OCI-LY7 (cell line): ENCODE data around the gene SLC1A3. TPM values are rescaled to one million over a fixed set of nuclear protein-coding genes. Genes with fewer than 3 reads are reported as not detected.

ENCODE experiments used
- BruUV-seq: library from RNA; stranded (reverse); fragments of 400-500 nt; replicated peaks from 2 replicates; lab custom pipeline; 2021; lab: Mats Ljungman, UMichigan
- CTCF ChIA-PET: fragments of 300-600 bp; sonication (Branson Sonifier 250); formaldehyde crosslinking; loops from one replicate; lab custom pipeline; 2022; ENCODE audit warnings: antibody characterized with exemption; ENCODE audit not compliant: unreplicated experiment; lab: Charles Lee
- POLR2A ChIA-PET: fragments of 300-600 bp; sonication (Branson Sonifier 250); formaldehyde crosslinking; loops from one replicate; lab custom pipeline; 2022; ENCODE audit warnings: antibody characterized with exemption; lab: Charles Lee
- DNase-seq: peaks from one replicate; pipeline ENCODE4 v3.0.0-alpha.2; 2015; ENCODE audit warnings: low spot score
- H2AFZ ChIP-seq: fragments of 200-600 bp; sonication (generic), shearing (Covaris generic); 2 replicates; pipeline ENCODE4 v1.6.1; 2014; ENCODE audit warnings: mild to moderate bottlenecking, antibody characterized with exemption, low read length, moderate library complexity
- H3K27ac ChIP-seq: fragments of 200-600 bp; sonication (generic); 2 replicates; pipeline ENCODE4 v1.5.1; 2014; ENCODE audit warnings: mixed run types, low read depth, mild to moderate bottlenecking, moderate library complexity, low read length, inconsistent platforms; ENCODE audit not compliant: poor library complexity, severe bottlenecking
- H3K36me3 ChIP-seq: fragments of 200-600 bp; sonication (generic); 2 replicates; pipeline ENCODE4 v1.6.1; 2014; ENCODE audit warnings: mild to moderate bottlenecking, antibody characterized with exemption, low read length, moderate library complexity, mixed read lengths; ENCODE audit not compliant: insufficient read depth
- H3K4me1 ChIP-seq: fragments of 200-600 bp; sonication (generic); 2 replicates; pipeline ENCODE4 v1.5.1; 2014; ENCODE audit warnings: mild to moderate bottlenecking, low read length; ENCODE audit not compliant: insufficient read depth, poor library complexity, severe bottlenecking
- H3K4me2 ChIP-seq: fragments of 200-600 bp; sonication (generic); 2 replicates; pipeline ENCODE4 v1.6.1; 2014; ENCODE audit warnings: mild to moderate bottlenecking, low read length
- H3K4me3 ChIP-seq: fragments of 200-600 bp; sonication (generic); 2 replicates; pipeline ENCODE4 v1.5.1; 2014; ENCODE audit warnings: mild to moderate bottlenecking, low read depth, low read length; ENCODE audit not compliant: poor library complexity, severe bottlenecking
- H3K79me2 ChIP-seq: fragments of 200-600 bp; sonication (generic); 2 replicates; pipeline ENCODE4 v1.6.1; 2016; ENCODE audit warnings: low read depth, mild to moderate bottlenecking, low read length, moderate library complexity, mixed read lengths; ENCODE audit not compliant: insufficient read depth
- H3K9me2 ChIP-seq: fragments of 200-600 bp; sonication (generic); 2 replicates; pipeline ENCODE4 v1.6.1; 2016; ENCODE audit warnings: mild to moderate bottlenecking, low read length, mixed read lengths; ENCODE audit not compliant: insufficient read depth
- H3K9me3 ChIP-seq: fragments of 200-600 bp; sonication (generic); 2 replicates; pipeline ENCODE4 v1.6.1; 2014; ENCODE audit warnings: mild to moderate bottlenecking, mixed run types, low read length, mixed read lengths
- H4K20me1 ChIP-seq: fragments of 200-600 bp; sonication (generic); 2 replicates; pipeline ENCODE4 v1.6.1; 2014; ENCODE audit warnings: mild to moderate bottlenecking, antibody characterized with exemption, low read length, moderate library complexity, mixed read lengths; ENCODE audit not compliant: insufficient read depth
- EZH2phosphoT487 ChIP-seq: fragments of 200-600 bp; sonication (generic); IDR thresholded peaks from 2 replicates; pipeline ENCODE4 v1.6.1; 2018; ENCODE audit warnings: low read depth, borderline replicate concordance, mild to moderate bottlenecking, mixed run types, antibody characterized with exemption, low read length, moderate library complexity, mixed read lengths
- intact Hi-C: fragments of 100-400 bp; cut with micrococcal nuclease; formaldehyde crosslinking; loops from one replicate; pipeline ENCODE4 v1.10.0; 2022; ENCODE audit not compliant: unreplicated experiment
- total RNA-seq, 2 experiments: library from RNA; depleted of rRNA in 1 of 2; stranded (reverse); fragments of >200 nt in 1 of 2; shearing (Covaris generic) in 1 of 2; gene quantifications; 2 replicates each; pipeline ENCODE4 v1.2.3, GENCODE V29; 2014 to 2022
- TF ChIP-seq, protein P1 (sequence below): fragments of 200-600 bp; sonication (generic); conservative IDR thresholded peaks from 2 replicates; pipeline ENCODE4 v1.5.1; 2014; ENCODE audit warnings: mild to moderate bottlenecking, antibody characterized with exemption, low read length, moderate library complexity, mixed read lengths

Gene SLC1A3
- total RNA-seq, 2 experiments from 2014 or later: not detected

GRCh38 chr5:36648426-36648825 is 42.0 kb downstream of the SLC1A3 start:
- CTCF ChIA-PET: no interaction called here
- H3K9me3 ChIP-seq: no peaks in the 10 kb centered on the region
- H3K9me2 ChIP-seq: no peaks in the 10 kb centered on the region
- no peaks in the 10 kb centered on the region for H3K79me2 ChIP-seq
- no TSS peak for BruUV-seq
- no peaks in the 10 kb centered on the region for H4K20me1 ChIP-seq
- H3K4me3 ChIP-seq: no peak overlapping the region
- no peak overlapping the region for H3K4me2 ChIP-seq
- H2AFZ ChIP-seq: no peak overlapping the region
- no peak overlapping the region for H3K27ac ChIP-seq
- no peaks in the 10 kb centered on the region for H3K36me3 ChIP-seq
- no peak for DNase-seq
- POLR2A ChIA-PET: no interaction called here
- H3K4me1 ChIP-seq: no peaks in the 10 kb centered on the region
- intact Hi-C loops: no loop called here
- no peak for TF ChIP-seq EZH2phosphoT487
- TF ChIP-seq, protein P1, sequence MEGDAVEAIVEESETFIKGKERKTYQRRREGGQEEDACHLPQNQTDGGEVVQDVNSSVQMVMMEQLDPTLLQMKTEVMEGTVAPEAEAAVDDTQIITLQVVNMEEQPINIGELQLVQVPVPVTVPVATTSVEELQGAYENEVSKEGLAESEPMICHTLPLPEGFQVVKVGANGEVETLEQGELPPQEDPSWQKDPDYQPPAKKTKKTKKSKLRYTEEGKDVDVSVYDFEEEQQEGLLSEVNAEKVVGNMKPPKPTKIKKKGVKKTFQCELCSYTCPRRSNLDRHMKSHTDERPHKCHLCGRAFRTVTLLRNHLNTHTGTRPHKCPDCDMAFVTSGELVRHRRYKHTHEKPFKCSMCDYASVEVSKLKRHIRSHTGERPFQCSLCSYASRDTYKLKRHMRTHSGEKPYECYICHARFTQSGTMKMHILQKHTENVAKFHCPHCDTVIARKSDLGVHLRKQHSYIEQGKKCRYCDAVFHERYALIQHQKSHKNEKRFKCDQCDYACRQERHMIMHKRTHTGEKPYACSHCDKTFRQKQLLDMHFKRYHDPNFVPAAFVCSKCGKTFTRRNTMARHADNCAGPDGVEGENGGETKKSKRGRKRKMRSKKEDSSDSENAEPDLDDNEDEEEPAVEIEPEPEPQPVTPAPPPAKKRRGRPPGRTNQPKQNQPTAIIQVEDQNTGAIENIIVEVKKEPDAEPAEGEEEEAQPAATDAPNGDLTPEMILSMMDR: no peak

DNA sequence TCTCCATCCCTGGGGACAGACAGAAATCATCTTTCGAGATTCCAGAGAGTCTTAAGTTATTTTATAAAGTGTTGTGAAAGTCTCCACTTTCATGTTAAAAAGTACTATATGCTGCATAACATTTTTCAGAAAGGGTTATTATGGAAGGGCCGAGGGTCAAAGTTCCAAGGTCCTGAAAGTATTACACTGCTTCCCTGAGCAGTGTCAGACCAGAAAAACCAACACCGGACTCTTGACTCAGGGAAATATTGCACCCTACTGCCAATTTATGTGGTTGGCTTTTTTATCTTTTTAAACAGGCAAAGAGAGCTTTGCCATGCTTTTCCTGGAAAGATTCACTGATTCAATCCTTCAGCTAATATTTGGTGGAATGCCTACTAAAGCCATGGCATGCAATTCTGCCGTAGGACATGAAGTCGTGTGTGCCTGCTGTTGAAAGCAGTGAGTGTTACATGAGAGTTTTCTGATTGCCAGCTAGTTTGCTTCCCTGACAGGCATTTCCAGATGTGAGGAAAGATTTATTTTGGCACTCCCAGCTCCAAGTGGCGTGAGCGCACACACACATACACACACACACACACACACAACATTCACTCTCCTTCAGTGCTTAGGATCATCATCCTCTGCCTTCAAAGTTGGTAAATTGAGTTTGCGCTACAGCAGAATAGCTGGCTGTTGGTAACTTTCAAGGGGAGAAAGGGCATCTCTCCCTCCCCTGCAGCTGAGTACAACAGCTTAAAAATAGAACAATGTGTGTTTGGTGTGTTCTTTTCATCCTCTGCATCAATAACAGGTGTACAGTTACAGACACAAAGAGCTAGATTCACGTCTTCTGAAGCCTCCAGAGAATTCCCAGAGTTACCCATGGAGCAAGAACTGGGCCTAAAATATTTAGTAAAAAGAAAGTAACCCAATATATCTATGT is 45.6 kb downstream of the SLC1A3 start:
- Histone ChIP-seq H4K20me1 (no peaks in the 10 kb centered on the region), H2AFZ (no peak overlapping the region), H3K9me2 (no peaks in the 10 kb centered on the region), H3K79me2 (no peaks in the 10 kb centered on the region), H3K36me3 (no peaks in the 10 kb centered on the region), H3K27ac (no peak overlapping the region), H3K9me3 (no peaks in the 10 kb centered on the region), H3K4me1 (no peaks in the 10 kb centered on the region), H3K4me3 (no peak overlapping the region), H3K4me2 (no peak overlapping the region)
- BruUV-seq: no TSS peak
- intact Hi-C loops: no loop called here
- no peak for DNase-seq
- CTCF ChIA-PET: no interaction called here
- TF ChIP-seq, protein P1: no peak
- TF ChIP-seq EZH2phosphoT487: no peak
- POLR2A ChIA-PET: interaction anchor here (0.5 to 0.7 kb wide), 2 partner anchors 29 to 191 kb away, joined by 3 read pairs; no protein-coding TSS in a partner anchor
